Neural progenitor cell (in vitro differentiated cells): ENCODE data around the gene MID2. TPM values are rescaled to one million over a fixed set of nuclear protein-coding genes. Genes with fewer than 3 reads are reported as not detected.
"Not testable (repeated sequence)": the region's sequence is repeated elsewhere in the genome, so short reads cannot be mapped to it uniquely, and the experiment has no call there.

Experiments
- DNase-seq: peaks from one replicate; pipeline ENCODE4 v3.0.0-alpha.2; 2016; ENCODE audit warnings: low spot score
- H2AFZ ChIP-seq: fragments of 200-600 bp; sonication (generic); replicated peaks from 2 replicates; pipeline ENCODE4 v1.6.1; 2016; ENCODE audit warnings: antibody characterized with exemption
- H3F3A ChIP-seq: fragments of 200-600 bp; sonication (generic); 2 replicates; pipeline ENCODE4 v1.6.1; 2016; ENCODE audit warnings: antibody characterized with exemption, low read depth
- H3K27ac ChIP-seq: fragments of 200-600 bp; sonication (generic); 2 replicates; pipeline ENCODE4 v1.5.1; 2016; ENCODE audit warnings: mild to moderate bottlenecking
- H3K27me3 ChIP-seq: fragments of 200-600 bp; sonication (generic); 2 replicates; pipeline ENCODE4 v1.6.1; 2016; ENCODE audit warnings: mild to moderate bottlenecking, moderate library complexity
- H3K36me3 ChIP-seq: fragments of 200-600 bp; sonication (generic); 2 replicates; pipeline ENCODE4 v1.5.1; 2016
- H3K4me1 ChIP-seq: fragments of 200-600 bp; sonication (generic); 2 replicates; pipeline ENCODE4 v1.6.1; 2016; ENCODE audit warnings: mixed run types
- H3K4me2 ChIP-seq: fragments of 200-600 bp; sonication (generic); 2 replicates; pipeline ENCODE4 v1.6.1; 2016
- H3K4me3 ChIP-seq: fragments of 200-600 bp; sonication (generic); 2 replicates; pipeline ENCODE4 v1.5.1; 2016
- H3K79me2 ChIP-seq: fragments of 200-600 bp; sonication (generic); 2 replicates; pipeline ENCODE4 v1.6.1; 2016; ENCODE audit warnings: low read depth
- H3K9ac ChIP-seq: fragments of 200-600 bp; sonication (generic); 2 replicates; pipeline ENCODE4 v1.6.1; 2016
- H3K9me3 ChIP-seq: fragments of 200-600 bp; sonication (generic); 2 replicates; pipeline ENCODE4 v1.5.1; 2016; ENCODE audit warnings: low read depth
- H4K20me1 ChIP-seq: fragments of 200-600 bp; sonication (generic); 2 replicates; pipeline ENCODE4 v1.6.1; 2016; ENCODE audit warnings: low read depth
- H3K27ac Mint-ChIP-seq: 3 replicates; pipeline ENCODE4 v1.8.0; 2021; ENCODE audit warnings: mixed read lengths
- H3K27me3 Mint-ChIP-seq: 2 replicates; pipeline ENCODE4 v1.8.0; 2022; ENCODE audit warnings: low read depth, mild to moderate bottlenecking, inconsistent platforms, moderate library complexity, mixed read lengths; ENCODE audit not compliant: insufficient read depth
- H3K36me3 Mint-ChIP-seq: 3 replicates; pipeline ENCODE4 v1.8.0; 2021; ENCODE audit warnings: mixed read lengths
- H3K4me1 Mint-ChIP-seq: 3 replicates; pipeline ENCODE4 v1.8.0; 2021; ENCODE audit warnings: mixed read lengths
- H3K4me3 Mint-ChIP-seq: 3 replicates; pipeline ENCODE4 v1.8.0; 2021; ENCODE audit warnings: mild to moderate bottlenecking, moderate library complexity, mixed read lengths
- H3K9me3 Mint-ChIP-seq: 3 replicates; pipeline ENCODE4 v1.8.0; 2020; ENCODE audit warnings: mixed read lengths
- EZH2 ChIP-seq: fragments of 200-600 bp; sonication (generic); IDR thresholded peaks from 2 replicates; pipeline ENCODE4 v1.6.1; 2017; ENCODE audit warnings: antibody characterized with exemption, mild to moderate bottlenecking, moderate library complexity
- EZH2phosphoT487 ChIP-seq: fragments of 200-600 bp; sonication (generic); IDR thresholded peaks from 2 replicates; pipeline ENCODE4 v1.6.1; 2017; ENCODE audit warnings: antibody characterized with exemption
- total RNA-seq: library from RNA; depleted of rRNA; stranded (reverse); fragments of >200 nt; gene quantifications from 2 replicates; pipeline ENCODE4 v1.2.3, GENCODE V29; 2015; ENCODE audit warnings: low replicate concordance
- TF ChIP-seq, protein P1 (sequence below): fragments of 200-600 bp; sonication (generic); IDR thresholded peaks from 2 replicates; pipeline ENCODE4 v1.5.1; 2017; ENCODE audit warnings: antibody characterized with exemption, mild to moderate bottlenecking

The MID2 gene
- total RNA-seq, 1 donor from 2014 or later, result 1.2 TPM

DNA sequence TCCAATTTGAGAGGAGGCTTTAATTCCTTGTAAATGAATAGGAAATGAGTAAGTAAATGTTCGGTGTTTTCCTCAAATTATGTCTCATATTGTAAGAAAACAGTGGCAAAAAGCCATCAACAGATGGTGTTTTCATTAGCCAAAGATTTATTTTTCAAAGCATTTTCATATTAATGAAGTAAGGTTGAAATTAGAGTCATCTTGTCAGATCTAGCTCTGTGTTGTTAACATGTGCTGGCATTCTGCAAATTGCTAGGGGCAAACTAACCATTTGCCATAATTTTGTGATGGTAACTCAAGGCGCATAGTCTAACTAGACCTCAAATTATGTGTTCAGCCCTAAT is 24.7 kb downstream of the MID2 start:
- Histone ChIP-seq H3K4me3 (no peak overlapping the region), H3K79me2 (no peaks in the 10 kb centered on the region), H3K27me3 (no peaks in the 10 kb centered on the region), H2AFZ (no peak overlapping the region), H3K27ac (no peak overlapping the region), H3F3A (no peaks in the 10 kb centered on the region), H3K4me1 (no peaks in the 10 kb centered on the region), H3K4me2 (no peak overlapping the region), H3K36me3 (no peaks in the 10 kb centered on the region), H3K9ac (no peak overlapping the region), H3K9me3 (no peaks in the 10 kb centered on the region), H4K20me1 (no peaks in the 10 kb centered on the region)
- TF ChIP-seq, protein P1, sequence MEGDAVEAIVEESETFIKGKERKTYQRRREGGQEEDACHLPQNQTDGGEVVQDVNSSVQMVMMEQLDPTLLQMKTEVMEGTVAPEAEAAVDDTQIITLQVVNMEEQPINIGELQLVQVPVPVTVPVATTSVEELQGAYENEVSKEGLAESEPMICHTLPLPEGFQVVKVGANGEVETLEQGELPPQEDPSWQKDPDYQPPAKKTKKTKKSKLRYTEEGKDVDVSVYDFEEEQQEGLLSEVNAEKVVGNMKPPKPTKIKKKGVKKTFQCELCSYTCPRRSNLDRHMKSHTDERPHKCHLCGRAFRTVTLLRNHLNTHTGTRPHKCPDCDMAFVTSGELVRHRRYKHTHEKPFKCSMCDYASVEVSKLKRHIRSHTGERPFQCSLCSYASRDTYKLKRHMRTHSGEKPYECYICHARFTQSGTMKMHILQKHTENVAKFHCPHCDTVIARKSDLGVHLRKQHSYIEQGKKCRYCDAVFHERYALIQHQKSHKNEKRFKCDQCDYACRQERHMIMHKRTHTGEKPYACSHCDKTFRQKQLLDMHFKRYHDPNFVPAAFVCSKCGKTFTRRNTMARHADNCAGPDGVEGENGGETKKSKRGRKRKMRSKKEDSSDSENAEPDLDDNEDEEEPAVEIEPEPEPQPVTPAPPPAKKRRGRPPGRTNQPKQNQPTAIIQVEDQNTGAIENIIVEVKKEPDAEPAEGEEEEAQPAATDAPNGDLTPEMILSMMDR, result no peak
- TF ChIP-seq EZH2 (no peak), EZH2phosphoT487 (no peak)
- Mint-ChIP-seq H3K27me3 (no peaks in the 10 kb centered on the region), H3K4me3 (no peak overlapping the region), H3K9me3 (no peaks in the 10 kb centered on the region), H3K36me3 (no peaks in the 10 kb centered on the region), H3K4me1 (no peaks in the 10 kb centered on the region), H3K27ac (no peak overlapping the region)
- DNase-seq, result no peak

DNA sequence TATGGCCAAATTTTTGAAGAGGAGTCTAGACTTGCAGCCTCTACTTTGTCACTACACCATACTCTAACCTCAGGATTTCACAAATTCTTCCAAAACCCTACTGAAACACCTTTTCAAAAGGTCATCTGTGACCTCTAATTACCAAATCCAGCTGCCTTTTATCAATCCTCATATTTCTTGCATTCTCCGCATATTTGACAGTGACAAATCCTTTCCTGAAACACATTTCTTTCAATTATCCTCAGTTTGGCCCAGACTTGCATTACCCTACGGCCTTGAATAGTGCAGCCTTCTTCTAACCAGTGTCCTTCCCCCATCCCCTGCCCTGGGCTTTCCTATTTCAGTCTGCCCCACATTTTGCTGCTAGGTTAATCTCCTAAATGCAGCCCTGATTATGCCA is 25.5 kb downstream of the MID2 start:
- Histone ChIP-seq H3K9ac (no peak overlapping the region), H3K36me3 (no peaks in the 10 kb centered on the region), H3K27me3 (no peaks in the 10 kb centered on the region), H2AFZ (no peak overlapping the region), H4K20me1 (no peaks in the 10 kb centered on the region), H3F3A (no peaks in the 10 kb centered on the region), H3K79me2 (no peaks in the 10 kb centered on the region), H3K4me1 (no peaks in the 10 kb centered on the region), H3K9me3 (no peaks in the 10 kb centered on the region), H3K4me2 (no peak overlapping the region), H3K4me3 (no peak overlapping the region), H3K27ac (no peak overlapping the region)
- Mint-ChIP-seq H3K36me3 (no peaks in the 10 kb centered on the region), H3K27ac (no peak overlapping the region), H3K4me3 (no peak overlapping the region), H3K9me3 (no peaks in the 10 kb centered on the region), H3K4me1 (no peaks in the 10 kb centered on the region), H3K27me3 (no peaks in the 10 kb centered on the region)
- TF ChIP-seq EZH2phosphoT487 (no peak), EZH2 (no peak)
- TF ChIP-seq, protein P1, result no peak
- no peak for DNase-seq

DNA sequence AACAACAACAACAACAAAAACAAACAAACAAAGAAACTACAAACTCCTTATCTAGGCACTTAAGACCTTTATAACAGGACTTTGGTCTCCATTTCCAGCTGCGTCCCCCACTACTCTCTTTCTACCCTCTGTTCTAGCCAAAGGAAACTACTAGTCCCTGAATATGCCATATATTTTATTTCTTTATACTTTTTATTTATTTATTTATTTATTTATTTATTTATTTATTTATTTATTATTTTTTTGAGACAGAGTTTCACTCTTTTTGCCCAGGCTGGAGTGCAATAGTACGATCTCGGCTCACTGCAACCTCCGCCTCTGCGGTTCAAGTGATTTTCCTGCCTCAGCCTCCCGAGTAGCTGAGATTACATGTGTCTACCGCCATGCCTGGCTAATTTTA is 26.0 kb downstream of the MID2 start:
- H3K36me3 Mint-ChIP-seq, H3K27me3 Mint-ChIP-seq, H3K4me3 Mint-ChIP-seq, H3K79me2 ChIP-seq, H2AFZ ChIP-seq, H3K9ac ChIP-seq, H3K27ac ChIP-seq, H3K27ac Mint-ChIP-seq, H3K4me2 ChIP-seq, H3K36me3 ChIP-seq, H3F3A ChIP-seq, H3K4me1 Mint-ChIP-seq, H3K9me3 Mint-ChIP-seq, H3K27me3 ChIP-seq, H3K4me3 ChIP-seq, H3K9me3 ChIP-seq, DNase-seq, H4K20me1 ChIP-seq, H3K4me1 ChIP-seq: not testable (repeated sequence)

DNA sequence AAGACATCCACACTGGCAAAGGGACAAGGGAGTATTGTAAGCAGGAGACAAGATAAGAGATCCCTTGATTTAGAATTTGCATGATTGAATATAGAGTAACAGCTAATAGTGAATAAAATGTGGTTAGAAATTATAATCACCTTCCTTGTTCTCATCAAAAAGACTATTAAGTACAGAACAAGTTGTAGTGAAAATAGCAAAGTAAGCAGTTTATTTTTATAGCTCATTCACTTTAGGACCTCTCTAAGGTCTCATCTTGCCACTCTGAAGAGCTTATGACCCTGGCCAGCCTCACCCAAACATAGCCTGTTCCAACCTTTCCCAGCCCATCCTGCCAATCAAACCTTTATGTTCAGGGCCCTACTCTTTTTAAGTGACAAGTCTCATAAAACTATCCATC is 30.6 kb downstream of the MID2 start:
- Histone ChIP-seq H3K27ac (no peak overlapping the region), H3K36me3 (no peaks in the 10 kb centered on the region), H3K9me3 (no peaks in the 10 kb centered on the region), H2AFZ (no peak overlapping the region), H3K79me2 (no peaks in the 10 kb centered on the region), H3F3A (no peaks in the 10 kb centered on the region), H3K9ac (no peak overlapping the region), H3K4me2 (no peak overlapping the region), H3K4me3 (no peak overlapping the region), H3K27me3 (no peaks in the 10 kb centered on the region), H4K20me1 (no peaks in the 10 kb centered on the region), H3K4me1 (no peaks in the 10 kb centered on the region)
- Mint-ChIP-seq H3K27me3 (no peaks in the 10 kb centered on the region), H3K27ac (no peak overlapping the region), H3K9me3 (no peaks in the 10 kb centered on the region), H3K4me3 (no peak overlapping the region), H3K36me3 (no peaks in the 10 kb centered on the region), H3K4me1 (peaks cover 22% of the 10 kb centered on the region)
- DNase-seq, result no peak
- TF ChIP-seq EZH2phosphoT487 (no peak), EZH2 (no peak)
- TF ChIP-seq, protein P1, result no peak

DNA sequence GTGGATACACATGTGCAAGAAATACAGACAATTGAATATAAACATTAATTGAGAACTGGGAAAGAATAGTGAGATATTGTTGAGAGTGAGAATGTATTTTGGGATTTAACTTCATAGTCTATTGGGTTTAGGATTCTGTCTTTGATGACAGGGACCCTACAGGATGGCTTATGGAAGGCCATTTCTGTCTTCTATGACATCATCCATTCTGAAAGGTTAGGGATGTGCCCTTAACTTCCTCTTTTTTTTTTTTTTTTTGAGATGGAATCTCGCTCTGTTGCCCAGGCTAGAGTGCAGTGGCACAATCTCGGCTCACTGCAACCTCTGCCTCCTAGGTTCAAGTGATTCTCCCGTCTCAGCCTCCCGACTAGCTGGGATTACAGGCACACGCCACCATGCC is 31.4 kb downstream of the MID2 start:
- not testable (repeated sequence) for H3K79me2 ChIP-seq, H3K4me1 ChIP-seq, H3K4me3 ChIP-seq, H3K27ac Mint-ChIP-seq, H3K27me3 Mint-ChIP-seq, H3K4me3 Mint-ChIP-seq, H4K20me1 ChIP-seq, DNase-seq, H3K4me2 ChIP-seq, H2AFZ ChIP-seq, H3F3A ChIP-seq, H3K36me3 Mint-ChIP-seq, H3K36me3 ChIP-seq, H3K27me3 ChIP-seq, H3K9me3 ChIP-seq, H3K27ac ChIP-seq, H3K9me3 Mint-ChIP-seq, H3K9ac ChIP-seq
- peaks cover 22% of the 10 kb centered on the region for H3K4me1 Mint-ChIP-seq
